Stomach (tissue), 4 donors: ENCODE results near the gene ILF3.

Experiments
- CTCF ChIP-seq, 7 experiments: fragments of 450-650 bp in 4 of 7; fragments of 200-600 bp in 3 of 7; sonication (generic) in 3 of 7; IDR thresholded peaks; one replicate each; pipeline ENCODE4 v1.5.1; 2016 to 2019; ENCODE audit warnings: antibody characterized with exemption in 7 of 7, control low read depth in 2 of 7, mild to moderate bottlenecking in 1 of 7
- EP300 ChIP-seq: sonication (generic); formaldehyde crosslinking; IDR thresholded peaks from one replicate; pipeline ENCODE4 v1.6.1; 2017; ENCODE audit warnings: antibody characterized with exemption
- POLR2A ChIP-seq, 4 donors: fragments of 450-650 bp; IDR thresholded peaks; one replicate each; pipeline ENCODE4 v1.6.1; 2016; ENCODE audit warnings: antibody characterized with exemption in 4 of 4, control low read depth in 2 of 4, mild to moderate bottlenecking in 1 of 4, moderate library complexity in 1 of 4
- POLR2AphosphoS5 ChIP-seq, 3 donors: sonication (generic); formaldehyde crosslinking; IDR thresholded peaks; one replicate each; pipeline ENCODE4 v1.6.1; 2016; ENCODE audit warnings: antibody characterized with exemption in 3 of 3

GRCh38 chr19:10724573-10725071 is 70.5 kb downstream of the ILF3 start:
- no peak for TF ChIP-seq POLR2A (IDR thresholded peaks at IDR 0.05)
- TF ChIP-seq EP300 = no peak
- no peak for TF ChIP-seq POLR2AphosphoS5 (IDR thresholded peaks at IDR 0.05)
- TF ChIP-seq CTCF (IDR thresholded peaks at IDR 0.05) = no peak
